ENCODE data around the gene DFFA. TPM values are rescaled to one million over a fixed set of nuclear protein-coding genes. Genes with fewer than 3 reads are reported as not detected.

The DFFA gene
- polyA plus RNA-seq, 1 of the 3 experiments (the other 2 are of a cell fraction) = 42.3 TPM

- Histone ChIP-seq H2AFZ (ENCODE audit: low read depth) (no peak overlapping the region), H3K9ac (no peak overlapping the region), H3K9me2 (no peaks in the 10 kb centered on the region), H3K4me3 (ENCODE audit: low read depth in 2 of 2, low read length in 1 of 2) (no peak overlapping the region), H3K9me3 (no peaks in the 10 kb centered on the region), H3F3A (replicated peaks; ENCODE audit: insufficient read depth) (peaks cover under 1% of the 10 kb centered on the region), H3K79me2 (ENCODE audit: insufficient read depth) (no peaks in the 10 kb centered on the region), H3K4me2 (no peak overlapping the region), H3K27me3 (ENCODE audit: insufficient read depth) (no peaks in the 10 kb centered on the region), H4K20me1 (ENCODE audit: insufficient read depth) (no peaks in the 10 kb centered on the region), H3K36me3 (replicated peaks in 1 of 2; ENCODE audit: control insufficient read depth in 1 of 2, insufficient read depth in 2 of 2, low read length in 1 of 2) (peaks cover 4 to 5% of the 10 kb centered on the region in 2 experiments), H3K27ac (ENCODE audit: low read depth in 2 of 2, low read length in 1 of 2) (peak overlapping the region in 1 of 2 experiments; percentile 39; a peak in 1 of 4 replicates), H3K4me1 (ENCODE audit: control insufficient read depth in 1 of 2, insufficient read depth in 2 of 2, low read depth in 1 of 2, low read length in 1 of 2) (peaks cover under 1 to 11% of the 10 kb centered on the region in 2 experiments)
- ChIA-PET POLR2A (no interaction called here), CTCF (interaction anchor here (0.9 to 2.4 kb wide), 3 partner anchors 26 to 38 kb away, joined by 3 to 10 read pairs (median 3); partner anchors contain the start of gene CENPS)
- DNase-seq = no peak
- 73% methylated on average over 7 of the region's 7 CpGs for WGBS (ENCODE audit: low lambda C conversion rate)
- no peak for TF ChIP-seq TEAD4 (IDR thresholded peaks at IDR 0.05; ENCODE audit: borderline replicate concordance, insufficient read depth)
- no peak for TF ChIP-seq RXRA (IDR thresholded peaks at IDR 0.05; ENCODE audit: borderline replicate concordance, low read depth)
- no peak for TF ChIP-seq RAD21 (IDR thresholded peaks at IDR 0.05; ENCODE audit: low read length)
- TF ChIP-seq EP300 (IDR thresholded peaks at IDR 0.05; ENCODE audit: borderline replicate concordance in 1 of 2, low read depth in 1 of 2, low read length in 1 of 2) = no peak
- TF ChIP-seq USF2 (IDR thresholded peaks at IDR 0.05; ENCODE audit: borderline replicate concordance, low read depth, low read length) = no peak
- TF ChIP-seq RFX5 (IDR thresholded peaks at IDR 0.05; ENCODE audit: low read length) = no peak
- TF ChIP-seq REST (IDR thresholded peaks at IDR 0.05; ENCODE audit: low read depth, low read length) = no peak
- TF ChIP-seq FOSL2 (IDR thresholded peaks at IDR 0.05; ENCODE audit: borderline replicate concordance, low read depth) = no peak
- no peak for TF ChIP-seq EZH2phosphoT487 (IDR thresholded peaks at IDR 0.05; ENCODE audit: borderline replicate concordance, low read depth)
- TF ChIP-seq, protein P1, sequence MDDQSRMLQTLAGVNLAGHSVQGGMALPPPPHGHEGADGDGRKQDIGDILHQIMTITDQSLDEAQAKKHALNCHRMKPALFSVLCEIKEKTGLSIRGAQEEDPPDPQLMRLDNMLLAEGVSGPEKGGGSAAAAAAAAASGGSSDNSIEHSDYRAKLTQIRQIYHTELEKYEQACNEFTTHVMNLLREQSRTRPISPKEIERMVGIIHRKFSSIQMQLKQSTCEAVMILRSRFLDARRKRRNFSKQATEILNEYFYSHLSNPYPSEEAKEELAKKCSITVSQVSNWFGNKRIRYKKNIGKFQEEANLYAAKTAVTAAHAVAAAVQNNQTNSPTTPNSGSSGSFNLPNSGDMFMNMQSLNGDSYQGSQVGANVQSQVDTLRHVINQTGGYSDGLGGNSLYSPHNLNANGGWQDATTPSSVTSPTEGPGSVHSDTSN (IDR thresholded peaks at IDR 0.05) = no peak
- no peak for TF ChIP-seq CTCF (IDR thresholded peaks at IDR 0.05)
- TF ChIP-seq SMC3 (IDR thresholded peaks at IDR 0.05; ENCODE audit: low read depth, low read length) = no peak
- TF ChIP-seq NRF1 (IDR thresholded peaks at IDR 0.05; ENCODE audit: low read depth, low read length) = no peak
- TF ChIP-seq JUND (IDR thresholded peaks at IDR 0.05) = no peak
- TF ChIP-seq MAX (IDR thresholded peaks at IDR 0.05; ENCODE audit: low read depth) = no peak
- no peak for TF ChIP-seq NFIC (IDR thresholded peaks at IDR 0.05; ENCODE audit: borderline replicate concordance)
- no peak for TF ChIP-seq FOXJ3 (CRISPR knock-in tag; IDR thresholded peaks at IDR 0.05)
- no peak for TF ChIP-seq TCF12 (IDR thresholded peaks at IDR 0.05)
These were observed 15.7 kb downstream of the DFFA start for GRCh38 chr1:10456661-10457060.

Measured in SK-N-SH (cell line).